ENCODE data around the gene UFSP2.
"Not testable (repeated sequence)": the region's sequence is repeated elsewhere in the genome, so short reads cannot be mapped to it uniquely, and the experiment has no call there.

The UFSP2 gene

DNA sequence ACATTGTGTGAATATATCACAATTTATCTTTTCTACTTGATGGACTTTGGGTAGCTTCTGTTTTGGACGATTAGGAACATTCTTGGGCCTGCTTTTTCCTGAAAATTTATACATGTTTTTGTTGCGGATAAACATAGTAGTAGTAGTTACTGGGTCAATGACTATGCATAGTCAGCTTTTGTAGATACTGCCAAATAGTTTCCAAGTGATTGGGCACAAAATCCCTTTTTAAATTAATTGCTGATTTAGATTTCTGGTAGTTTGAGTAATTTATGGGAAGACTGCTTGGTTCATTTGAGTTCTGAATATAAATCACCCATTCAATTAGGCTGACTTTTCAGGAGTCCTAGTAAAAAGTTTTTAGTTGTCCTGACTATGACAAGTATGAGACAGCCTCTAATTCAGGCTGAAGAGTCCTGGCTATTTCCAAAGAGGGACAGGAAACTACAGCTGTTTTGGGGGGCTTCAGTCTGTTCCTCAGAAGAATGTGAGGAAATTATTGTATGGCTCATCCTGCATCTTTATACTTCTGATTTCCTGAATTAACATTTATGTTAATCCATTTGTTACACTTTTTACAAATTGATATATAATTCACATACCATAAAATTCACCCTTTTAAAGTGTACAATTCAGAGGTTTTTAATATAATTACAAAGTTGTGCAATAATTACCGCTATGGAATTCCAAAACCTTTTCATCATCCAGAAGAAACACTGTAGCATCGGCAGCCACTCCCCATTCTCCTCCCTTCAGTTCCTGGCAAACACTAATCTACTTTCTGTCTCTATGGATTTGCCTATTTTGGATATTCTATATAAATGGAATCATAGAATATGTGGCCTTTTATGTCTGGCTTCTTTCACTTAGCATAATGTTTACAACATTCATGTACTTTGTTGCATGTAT, 44.2 kb downstream of the UFSP2 start:
- peak; percentile 18 for DNase-seq

DNA sequence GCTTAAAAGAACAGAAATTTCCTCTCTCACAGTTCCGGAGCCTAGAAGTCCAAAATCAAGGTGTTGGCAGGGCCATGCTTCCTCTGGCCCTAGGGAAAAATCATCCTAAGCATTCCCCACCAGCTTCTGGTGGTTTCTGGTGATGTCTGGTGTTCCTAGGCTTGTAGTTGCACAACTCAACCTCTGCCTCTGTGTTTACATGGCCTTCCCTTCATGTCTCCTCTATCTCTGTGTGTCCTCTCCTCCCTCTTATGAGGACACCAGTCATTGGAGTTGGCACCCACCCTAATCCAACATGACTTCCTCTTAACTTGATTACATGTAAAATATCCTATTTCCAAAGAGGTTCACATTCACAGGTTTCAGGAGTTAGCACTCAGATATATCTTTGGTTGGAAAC, 45.4 kb downstream of the UFSP2 start:
- no peak for DNase-seq

DNA sequence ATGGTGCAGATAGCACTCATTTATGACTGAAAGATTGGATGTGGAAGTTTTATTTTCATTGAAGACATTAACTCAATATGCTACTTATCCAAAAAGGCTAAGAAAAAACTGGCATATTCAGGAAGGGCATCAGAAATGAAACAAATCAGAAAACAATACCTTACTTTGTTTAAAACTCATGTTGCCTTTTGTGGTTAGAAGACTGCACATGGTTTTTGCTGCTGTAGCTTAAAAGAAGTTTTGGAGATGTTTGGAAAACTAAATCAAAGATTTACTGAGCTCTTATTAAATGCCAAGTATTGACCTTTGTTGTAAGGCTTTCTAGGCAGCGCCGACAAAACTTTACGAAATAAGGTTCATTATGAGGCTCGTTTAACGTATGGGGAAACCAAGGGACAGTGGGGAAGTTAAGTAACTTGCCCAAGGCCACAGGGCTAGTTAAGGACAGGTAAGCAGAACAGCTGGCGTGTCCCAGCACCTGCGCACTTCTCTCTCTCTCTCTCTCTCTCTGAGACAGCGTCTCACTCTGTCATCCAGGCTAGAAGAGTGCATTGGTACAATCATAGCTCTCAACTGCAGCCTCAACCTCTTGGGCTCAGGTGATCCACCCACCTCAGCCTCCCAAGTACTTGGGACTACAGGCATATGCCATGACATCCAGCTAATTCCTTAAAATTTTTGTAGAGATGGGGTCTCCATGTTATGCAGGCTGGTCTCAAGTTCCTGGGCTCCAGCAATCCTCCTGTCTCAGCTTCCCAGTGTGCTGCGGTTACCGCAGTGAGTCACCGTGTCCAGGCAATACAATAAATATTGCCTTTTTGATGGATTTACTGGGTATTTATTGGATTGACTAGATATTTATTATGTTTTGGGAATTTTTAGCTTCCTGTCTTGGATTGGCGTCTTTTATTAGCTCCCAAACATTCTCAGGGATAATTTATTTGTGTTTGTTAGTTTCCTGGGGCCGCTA, 46.2 kb downstream of the UFSP2 start:
- no peak for DNase-seq

DNA sequence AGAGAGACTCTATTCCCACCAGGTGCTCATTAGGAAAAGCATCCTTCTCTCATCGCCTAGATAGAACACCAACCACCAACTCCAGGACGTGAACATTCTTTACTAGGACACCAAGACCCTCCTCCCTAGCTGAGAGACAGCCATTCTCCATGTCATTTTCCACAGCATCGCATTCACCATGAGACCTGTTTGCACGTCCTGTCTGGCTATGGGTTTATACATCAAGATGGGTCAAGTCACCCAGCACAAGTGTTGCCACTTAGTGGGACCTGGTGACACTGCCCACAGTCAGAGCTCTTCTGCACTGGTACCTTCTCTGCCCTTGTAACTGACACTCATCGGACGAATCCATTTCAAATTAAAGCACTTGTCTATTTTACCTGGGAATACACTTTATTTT, 47.5 kb downstream of the UFSP2 start:
- DNase-seq, result no peak

DNA sequence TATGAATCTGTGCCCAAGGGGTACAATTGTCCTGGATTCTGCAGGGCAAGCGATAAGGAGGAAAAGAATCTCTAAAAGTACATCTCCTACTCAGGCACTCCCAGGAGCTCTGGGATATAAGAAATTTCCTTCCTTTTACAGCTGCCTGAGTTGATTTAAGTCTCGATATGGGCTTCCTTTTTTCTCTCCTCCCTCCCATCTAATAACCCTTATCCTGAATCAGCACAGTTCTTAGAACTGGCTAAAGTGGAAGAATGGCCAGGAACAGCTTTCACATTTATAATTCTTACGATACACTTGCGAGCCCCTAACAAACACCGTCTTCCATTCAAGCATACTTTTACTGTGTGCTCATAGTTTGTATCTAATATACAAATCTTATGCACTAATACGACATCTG, 51.2 kb downstream of the UFSP2 start:
- no peak for DNase-seq

DNA sequence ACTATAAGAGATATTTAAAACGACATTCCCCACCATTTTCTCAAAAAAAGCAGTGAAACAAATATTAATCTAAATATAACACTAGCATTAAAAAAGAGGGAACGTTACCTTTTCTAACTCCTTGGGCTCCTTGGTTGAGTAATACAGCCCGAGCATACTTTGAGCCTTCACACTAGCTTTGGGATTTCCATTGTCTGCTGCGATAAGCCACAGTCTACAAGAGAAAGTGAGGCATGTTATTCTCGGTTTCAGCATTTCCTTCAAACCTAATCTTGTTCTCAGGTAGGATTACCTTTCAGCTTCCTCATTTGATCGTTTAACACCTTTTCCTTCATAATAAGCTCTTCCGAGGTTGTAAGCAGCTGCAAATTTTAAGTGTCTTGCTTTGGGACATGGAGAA, 51.7 kb downstream of the UFSP2 start:
- no peak for DNase-seq

DNA sequence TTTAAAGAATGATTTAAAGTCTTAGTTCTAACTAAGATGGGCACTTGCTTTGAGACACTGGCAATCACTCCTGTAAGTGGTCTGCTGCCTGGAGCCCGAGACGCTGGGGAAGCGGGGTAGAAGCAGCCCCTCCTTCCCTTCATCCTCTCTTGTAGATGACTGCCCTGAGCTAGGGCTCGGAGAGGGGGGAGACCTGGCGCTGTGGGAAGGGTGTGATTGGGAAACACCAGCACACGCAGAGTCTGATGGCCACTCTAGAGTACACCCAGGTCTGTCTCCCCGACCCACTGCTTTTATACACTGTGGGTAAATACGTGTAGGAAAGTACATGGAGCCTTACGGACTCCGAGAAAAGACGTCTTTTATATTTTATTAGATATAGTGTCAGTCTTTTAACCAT, 54.1 kb downstream of the UFSP2 start:
- DNase-seq, result no peak

DNA sequence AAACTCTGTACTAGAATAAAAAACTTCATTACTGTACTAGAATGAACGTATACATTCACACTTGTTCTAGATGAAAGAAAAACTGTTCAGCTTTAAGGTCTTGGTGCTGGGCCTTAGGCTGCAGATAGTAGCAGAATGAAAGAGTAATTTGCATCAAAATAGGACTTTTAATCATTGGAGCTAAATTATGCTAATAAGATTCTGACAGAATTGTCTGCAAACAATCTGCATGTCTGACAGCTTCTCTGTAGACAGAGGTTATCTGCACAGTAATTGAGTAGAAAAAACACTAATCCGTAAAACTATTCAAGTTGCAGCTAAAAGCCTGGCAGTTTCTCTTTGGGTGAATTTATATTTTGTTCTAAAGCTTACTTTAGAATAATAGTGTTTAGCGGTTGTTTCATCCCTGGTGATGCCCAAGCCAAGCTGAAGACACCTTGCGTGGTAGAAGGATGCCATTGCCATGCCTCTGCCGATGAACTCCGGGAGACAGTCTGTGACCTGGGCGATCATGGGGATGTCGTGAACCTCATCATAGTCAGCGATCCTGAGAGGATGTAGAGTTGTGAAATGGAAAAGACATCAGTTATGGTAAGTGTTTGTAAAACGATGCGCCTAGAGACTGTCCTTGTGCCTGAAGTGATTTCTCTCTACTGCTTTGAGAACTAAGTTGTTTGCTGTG, 55.4 kb downstream of the UFSP2 start:
- DNase-seq, result no peak

DNA sequence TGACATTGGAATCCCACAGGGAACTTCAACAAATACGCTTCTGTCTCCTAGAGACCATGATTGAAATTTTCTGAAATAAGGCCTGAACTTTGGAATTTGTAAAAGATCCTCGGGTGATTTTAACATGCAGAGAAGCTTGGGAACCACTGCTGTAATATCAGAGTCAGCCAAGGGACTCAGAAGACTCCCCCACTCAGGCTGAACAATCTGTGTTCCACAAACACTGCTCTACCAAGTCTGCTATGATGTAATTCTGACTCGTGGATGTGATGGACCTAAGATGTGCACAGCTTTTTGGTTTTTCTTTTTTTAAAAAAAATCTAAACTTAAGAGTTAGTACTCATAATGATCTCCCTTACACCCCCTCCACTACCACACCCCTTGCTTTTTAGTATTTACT, 56.0 kb downstream of the UFSP2 start:
- no peak for DNase-seq

DNA sequence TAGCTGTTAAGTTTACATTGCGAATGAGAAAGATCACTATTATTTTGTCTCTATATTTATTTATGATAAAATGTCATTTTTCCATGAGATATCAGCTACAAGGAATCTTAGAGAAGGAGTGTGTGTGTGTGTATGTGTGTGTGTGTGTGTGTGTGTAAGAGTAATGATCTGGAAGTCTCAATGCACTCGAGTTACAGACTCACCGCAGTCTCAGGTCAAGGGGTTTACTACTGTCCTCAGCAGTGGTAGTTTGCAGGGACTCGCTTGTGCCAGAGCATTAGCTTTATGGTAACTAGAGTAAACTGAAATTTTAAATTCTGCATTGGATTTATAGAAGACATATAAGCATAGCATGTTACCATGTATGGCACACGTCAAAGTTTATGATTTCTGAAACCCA, 60.9 kb downstream of the UFSP2 start:
- DNase-seq, result no peak

DNA sequence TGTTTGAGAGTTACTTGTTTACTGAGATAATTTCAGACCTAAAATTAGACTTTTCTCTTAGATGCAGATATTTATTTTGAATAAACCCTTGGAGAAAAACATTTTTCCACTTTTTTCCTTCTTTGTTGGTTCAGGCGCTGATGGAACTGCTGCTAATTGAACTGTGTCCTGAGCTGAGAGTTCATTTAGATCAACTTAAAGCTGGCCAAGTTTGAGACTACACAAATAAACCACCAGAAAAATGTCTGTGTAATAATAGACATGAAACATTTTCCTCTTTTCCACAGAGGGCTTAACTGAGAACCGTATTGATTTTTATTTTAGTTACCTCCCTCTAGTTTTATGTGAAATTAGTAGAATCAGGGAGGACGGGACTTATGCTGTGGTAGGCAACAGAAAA, 62.5 kb downstream of the UFSP2 start:
- no peak for DNase-seq

DNA sequence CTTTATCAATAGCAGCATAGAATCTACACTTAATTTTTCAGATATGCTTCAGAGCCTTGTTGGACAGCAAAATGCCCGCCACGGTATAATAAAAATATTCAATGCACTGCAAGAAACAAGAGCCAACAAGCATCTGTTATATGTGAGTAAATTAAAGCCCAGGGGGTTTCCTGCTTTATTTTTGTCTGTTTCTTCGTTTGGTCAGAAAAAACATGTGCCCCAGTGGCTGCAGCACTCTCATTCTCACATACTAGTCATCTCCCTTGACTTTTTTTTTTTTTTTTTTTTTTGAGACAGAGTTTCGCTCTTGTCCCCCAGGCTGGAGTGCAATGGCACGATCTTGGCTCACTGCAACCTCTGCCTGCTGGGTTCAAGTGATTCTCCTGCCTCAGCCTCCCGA, 63.2 kb downstream of the UFSP2 start:
- DNase-seq, result not testable (repeated sequence)

DNA sequence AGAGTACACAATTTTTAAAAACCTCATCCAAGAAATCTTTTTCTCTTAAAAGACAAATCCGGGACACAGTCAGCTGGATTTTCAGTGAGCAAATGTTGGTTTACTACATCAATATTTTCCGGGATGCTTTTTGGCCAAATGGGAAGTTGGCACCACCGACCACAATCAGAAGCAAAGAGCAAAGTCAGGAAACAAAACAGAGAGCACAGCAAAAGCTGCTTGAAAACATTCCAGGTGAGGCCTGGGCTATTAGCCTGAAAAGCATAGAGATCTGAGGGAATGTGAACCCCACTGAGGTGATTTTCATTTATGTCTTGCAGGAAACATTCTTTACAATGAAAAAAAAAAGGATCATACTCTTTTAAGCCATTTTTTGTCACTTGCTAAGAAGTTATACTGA, 63.9 kb downstream of the UFSP2 start:
- DNase-seq, result no peak

DNA sequence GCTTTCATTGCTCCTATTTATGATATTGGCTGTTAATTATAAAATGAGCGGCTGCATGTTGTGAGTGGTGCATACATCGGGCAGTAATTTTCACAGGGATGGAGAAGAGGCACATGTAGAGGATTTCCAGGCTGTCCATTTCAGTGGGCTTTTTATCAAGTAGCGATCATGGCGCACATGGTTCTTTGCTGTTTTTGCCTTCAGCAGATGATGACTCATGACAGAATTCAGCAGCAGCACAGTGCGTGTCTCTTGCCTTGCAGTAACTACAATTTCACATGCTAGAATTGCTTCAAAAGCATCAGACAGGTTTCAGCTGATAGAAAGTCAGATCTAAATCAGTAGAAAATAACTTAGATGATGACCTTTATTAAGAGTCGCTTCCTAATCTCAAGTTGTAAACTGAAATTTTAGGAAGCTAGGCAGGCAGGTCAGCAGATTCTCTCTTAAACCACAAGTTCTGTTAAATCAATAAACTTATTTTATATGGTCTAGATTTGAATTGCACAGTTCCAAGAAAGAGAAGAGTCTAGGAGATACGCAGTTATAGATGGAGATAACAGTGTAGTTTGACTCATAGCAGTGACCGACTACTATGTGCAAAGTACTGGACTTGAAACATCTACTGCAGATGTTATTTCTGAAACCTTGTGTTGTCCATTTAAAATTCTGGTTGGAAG, 65.9 kb downstream of the UFSP2 start:
- DNase-seq, result peak; percentile 71

DNA sequence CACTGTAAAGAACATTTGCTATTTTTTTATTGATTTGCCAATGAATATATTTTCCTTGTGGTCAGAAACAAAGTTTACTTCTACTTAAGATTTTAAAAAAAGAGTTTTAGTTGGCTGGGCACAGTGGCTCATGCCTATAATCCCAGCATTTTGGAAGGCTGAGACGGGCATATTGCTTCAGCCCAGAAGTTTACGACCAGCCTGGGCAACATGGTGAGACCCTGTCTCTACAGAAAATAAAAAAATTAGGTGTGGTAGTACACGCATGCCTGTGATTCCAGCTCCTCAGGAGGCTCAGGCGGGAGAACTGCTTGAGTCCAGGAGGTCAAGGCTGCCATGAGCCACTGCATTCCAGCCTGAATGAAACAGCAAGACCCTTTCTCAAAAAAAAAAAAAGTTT, 66.8 kb downstream of the UFSP2 start:
- peak; percentile 59 for DNase-seq

DNA sequence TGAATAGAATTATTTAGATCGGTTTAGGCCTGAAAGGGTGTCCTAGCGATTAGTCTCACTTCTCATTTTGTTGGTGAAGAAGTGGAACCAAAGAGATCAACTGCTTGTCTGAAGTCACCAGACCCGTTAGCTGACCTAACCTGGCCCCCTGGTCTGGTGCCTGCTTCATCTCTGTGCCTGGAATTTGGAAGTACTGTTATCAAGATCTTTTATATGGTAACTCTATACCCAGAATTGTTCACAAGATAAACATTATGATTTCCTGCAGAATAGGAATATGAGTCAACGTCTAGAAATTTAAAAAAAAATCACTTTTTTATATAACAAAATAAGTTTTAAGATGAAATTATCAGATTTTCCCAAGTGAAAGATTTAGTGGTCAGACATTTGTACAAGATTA, 67.2 kb downstream of the UFSP2 start:
- peak; percentile 68 for DNase-seq

DNA sequence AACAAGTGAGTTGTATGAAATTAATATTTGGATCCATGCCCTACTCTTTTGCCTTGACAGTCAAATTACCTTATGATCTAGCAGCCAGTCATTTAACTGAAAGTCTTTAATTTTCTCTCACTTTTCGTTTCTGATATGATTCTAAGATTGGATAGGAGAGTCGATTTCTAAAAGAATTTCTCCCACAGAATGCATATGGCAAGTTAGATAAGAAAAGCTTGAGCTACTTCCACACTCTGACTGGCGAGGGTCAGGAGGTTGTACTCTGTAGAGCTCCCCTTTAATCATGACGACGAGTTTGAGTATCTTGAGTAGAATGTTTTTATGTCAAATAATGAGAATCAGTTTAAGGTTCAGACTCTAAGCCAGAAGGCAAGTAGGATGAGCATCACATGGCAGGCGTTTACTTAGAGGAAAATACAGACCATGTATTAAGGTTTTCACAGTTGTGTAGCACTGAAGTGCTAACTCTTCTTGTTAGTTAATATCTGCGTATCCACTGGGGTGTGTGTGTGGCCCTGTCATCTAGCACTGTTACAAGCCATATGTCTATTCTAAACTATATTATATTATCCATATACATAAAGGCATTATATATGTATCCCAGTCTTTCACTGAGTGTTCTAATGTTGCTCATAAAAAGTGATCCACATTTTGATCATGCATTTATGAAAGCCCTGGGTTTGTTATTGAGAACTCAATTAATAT, 67.9 kb downstream of the UFSP2 start:
- no peak for DNase-seq

DNA sequence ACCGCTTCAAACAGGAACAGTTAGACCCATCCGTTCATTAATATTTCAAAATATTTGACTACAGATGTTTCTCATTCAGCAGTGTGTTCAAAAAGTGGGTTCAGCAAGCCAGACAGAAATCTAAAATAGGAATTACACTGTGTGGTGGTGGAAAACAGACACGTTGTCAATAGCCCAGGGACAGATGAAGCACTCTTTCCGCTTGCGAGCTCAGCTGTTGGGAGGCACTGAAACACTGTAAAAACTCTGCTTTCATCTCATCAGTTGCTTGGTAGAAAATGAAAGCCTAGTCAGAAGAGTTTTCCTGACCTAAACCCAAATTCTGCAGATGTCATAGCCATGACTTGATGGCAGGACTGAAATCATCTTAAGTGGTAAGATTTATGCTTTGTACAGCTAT, 68.6 kb downstream of the UFSP2 start:
- no peak for DNase-seq

DNA sequence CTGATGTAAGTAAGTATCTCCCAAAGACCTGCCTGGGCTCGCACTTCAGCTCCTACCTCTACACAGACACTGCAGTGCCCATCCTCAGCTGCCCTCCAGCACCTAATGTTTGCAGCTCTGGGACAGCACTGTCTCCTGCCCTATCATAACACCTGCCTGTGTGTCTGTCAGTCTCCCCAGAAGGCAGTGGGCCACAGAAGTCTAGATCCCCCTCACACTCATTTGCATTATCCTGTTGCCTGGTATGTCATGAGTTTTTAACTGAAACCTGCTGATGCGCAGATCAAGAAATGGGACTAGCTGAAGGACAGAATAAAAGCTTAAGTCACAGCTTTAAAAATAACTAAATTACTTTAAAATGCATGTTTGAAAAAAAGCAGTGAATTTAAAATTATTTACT, 73.0 kb downstream of the UFSP2 start:
- no peak for DNase-seq

DNA sequence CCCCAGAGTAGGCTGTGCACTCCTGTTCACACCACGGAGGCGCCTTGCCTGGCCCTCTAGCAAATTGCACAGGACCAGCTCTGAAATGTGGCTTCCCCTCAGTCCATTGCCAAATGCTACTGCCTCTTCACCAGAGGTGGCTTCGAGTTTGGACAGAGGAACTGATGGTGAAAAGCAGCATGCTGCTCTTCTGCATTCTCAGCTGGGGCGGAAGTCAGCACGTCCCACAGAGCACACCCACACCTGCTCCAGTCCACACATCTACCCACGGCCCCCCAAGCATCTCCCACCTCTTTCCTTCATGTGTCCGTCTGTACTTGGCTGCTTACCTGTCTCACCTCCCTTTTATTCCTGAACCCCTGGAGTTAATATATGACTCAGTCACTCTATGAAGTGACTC, 73.6 kb downstream of the UFSP2 start:
- no peak for DNase-seq

DNA sequence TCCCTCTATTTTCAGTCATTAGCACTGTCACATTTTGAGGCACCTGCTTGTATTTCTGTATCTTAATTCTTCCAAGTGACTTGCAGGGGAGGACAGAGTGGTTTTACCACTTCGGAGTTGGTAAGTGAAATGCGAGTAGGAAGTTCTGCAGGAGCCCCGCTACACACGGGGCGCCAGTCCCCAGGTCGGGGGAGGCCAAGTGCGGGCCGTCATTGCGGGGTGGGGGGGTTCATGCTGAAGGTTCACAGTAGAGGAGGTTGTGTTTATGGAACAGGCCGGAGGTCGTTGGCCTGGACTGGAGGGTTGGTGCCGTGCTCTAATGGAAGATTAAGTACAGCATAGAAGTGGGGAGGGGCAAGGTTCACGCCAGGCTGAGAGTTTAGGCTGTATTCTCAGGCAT, 74.1 kb downstream of the UFSP2 start:
- DNase-seq, result no peak
